GM19351 (cell line): Measurements from ENCODE around the gene ZNF536.

ENCODE experiments used
- ATAC-seq: cut with Tn5 transposase; IDR thresholded peaks from one replicate; pipeline ENCODE4 v1.9.1; 2021; ENCODE audit warnings: mild to moderate bottlenecking, moderate library complexity; ENCODE audit not compliant: unreplicated experiment

ZNF536 gene

DNA sequence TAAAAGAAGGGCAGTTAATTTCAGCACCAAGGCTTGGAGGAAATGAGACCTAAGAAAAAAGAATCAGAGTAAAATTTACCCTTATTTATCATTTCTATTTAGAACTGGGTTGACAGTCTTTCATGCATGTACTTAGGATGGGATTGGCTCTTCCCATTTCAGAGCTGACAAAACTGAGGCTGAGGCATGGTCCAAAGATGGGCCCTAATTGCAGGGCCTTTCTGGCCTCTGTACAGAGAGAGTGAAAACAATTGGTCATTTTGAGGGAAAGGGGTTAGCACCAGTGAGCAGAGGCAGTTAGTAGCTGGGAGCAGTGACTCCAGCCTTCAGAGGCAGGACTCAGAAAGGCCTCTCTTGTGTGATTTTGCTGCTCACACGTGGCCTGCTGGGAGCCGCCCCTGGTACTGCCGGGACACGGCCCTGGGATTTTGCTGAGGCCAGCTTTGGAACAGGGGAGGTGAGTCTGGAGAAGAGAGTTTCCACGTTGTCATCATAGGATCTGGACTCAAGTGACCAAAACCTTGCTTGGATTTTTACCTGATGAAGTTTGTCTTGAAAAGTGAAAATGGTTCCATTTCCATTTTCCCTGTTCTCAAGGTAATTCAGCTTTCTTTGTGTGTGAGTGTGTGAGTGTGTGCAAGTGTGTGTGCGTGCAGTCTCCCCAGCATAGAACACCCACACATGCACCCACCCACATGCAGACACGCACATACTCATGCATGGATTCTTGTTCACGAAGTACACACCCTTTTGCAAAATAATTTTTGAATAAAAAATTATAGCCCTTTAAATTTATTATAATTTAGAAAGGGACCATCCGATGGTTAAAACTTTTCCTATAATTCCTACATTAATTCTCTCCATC is at the start of gene ZNF536:
TSS of gene ZNF536 (plus strand) at position 425 of the 865 bp plus-strand sequence. CDS start 71,179 bp downstream, outside the sequence.
- no peak for ATAC-seq

- no peak for ATAC-seq
Observed at GRCh38 chr19:30322641-30323320, 49.4 kb upstream of the ZNF536 start.

DNA sequence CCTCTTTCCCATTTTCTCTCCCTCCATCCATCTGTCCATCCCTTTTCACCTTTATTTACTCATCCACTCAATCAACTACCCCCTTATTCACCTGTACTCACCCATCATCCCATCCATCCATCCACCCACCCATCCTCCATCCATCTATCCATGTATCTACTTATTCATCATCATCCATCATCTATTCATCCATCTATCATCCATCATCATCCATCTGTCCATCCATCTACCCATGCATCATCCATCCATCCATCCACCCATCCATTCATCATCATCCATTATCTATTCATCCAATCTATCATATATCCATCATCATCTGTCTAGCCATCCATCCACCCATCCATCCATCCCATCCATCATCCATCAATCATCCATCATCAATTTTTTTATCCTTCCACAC is 48.3 kb upstream of the ZNF536 start:
- ATAC-seq: no peak

DNA sequence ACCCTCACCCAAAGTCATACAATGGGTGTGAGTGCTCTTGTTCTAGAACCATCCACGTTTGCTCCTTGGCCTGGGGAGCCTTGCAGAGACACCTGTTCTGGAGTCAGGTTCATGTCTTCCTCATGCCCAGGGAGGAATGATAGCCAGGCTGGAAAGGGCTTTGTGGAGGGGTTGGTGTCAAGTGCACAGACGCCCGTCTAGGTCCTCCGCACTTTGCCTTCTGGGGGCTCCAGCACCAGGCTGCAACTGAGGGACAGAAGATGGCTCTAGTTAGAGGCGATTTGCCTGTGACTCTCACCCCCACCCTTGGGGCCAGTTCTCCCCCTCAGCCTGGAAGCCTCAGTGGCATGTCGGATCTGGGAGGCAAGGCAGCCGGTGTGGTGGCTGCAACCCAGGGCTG is 47.2 kb upstream of the ZNF536 start:
- no peak for ATAC-seq

GRCh38 chr19:30325676-30326392 is 46.4 kb upstream of the ZNF536 start:
- ATAC-seq: no peak

- no peak for ATAC-seq
Observed at GRCh38 chr19:30326393-30326710, 45.8 kb upstream of the ZNF536 start.

DNA sequence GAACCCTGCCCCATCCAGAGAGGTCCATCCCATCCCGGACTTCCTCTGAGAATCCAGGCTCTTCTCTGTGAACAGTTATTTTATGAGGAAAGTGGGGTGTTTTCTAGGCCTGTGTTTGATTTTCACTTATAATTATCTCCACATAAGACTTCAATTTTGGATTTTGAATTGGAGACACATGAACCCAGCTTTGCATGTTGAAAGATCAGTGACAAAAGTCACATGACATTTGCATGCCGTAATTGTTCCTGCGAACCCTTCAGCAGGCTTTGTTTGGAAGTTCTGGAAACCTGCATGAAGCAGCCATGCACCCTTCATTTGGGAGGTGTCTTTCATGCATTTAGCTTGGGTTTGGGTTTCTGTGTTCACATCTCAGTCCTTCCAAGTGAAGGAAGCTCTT is 44.9 kb upstream of the ZNF536 start:
- ATAC-seq: no peak

DNA sequence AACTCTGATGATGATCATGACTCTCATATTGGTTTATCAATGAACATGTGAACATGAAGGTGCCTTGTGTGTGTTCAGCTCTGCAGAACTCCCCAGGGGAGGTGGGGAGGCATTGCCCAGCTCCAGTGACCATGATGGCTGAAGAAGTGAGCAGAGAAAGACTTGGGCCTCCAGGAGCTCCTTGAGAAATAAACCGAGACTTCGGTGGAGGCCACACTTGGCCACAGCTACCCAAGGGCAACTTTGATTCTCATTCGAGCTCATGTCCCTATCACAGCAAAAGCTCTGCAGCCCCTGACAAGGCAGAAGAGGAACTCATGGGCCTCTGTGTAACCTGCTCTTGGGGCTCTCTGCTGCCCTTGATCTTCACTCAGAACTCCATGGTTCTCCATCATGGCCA is 44.1 kb upstream of the ZNF536 start:
- no peak for ATAC-seq

- no peak for ATAC-seq
Observed at GRCh38 chr19:30330266-30330665, 41.9 kb upstream of the ZNF536 start.

- ATAC-seq: no peak
Observed at GRCh38 chr19:30332445-30333234, 39.5 kb upstream of the ZNF536 start.

- ATAC-seq: no peak
Observed at GRCh38 chr19:30333291-30334065, 38.7 kb upstream of the ZNF536 start.

- no peak for ATAC-seq
Observed at GRCh38 chr19:30334841-30335240, 37.3 kb upstream of the ZNF536 start.

- no peak for ATAC-seq
Observed at GRCh38 chr19:30335306-30335886, 36.8 kb upstream of the ZNF536 start.

GRCh38 chr19:30336290-30336689 is 35.9 kb upstream of the ZNF536 start:
- ATAC-seq: no peak

- no peak for ATAC-seq
Observed at GRCh38 chr19:30338041-30338456, 34.1 kb upstream of the ZNF536 start.

DNA sequence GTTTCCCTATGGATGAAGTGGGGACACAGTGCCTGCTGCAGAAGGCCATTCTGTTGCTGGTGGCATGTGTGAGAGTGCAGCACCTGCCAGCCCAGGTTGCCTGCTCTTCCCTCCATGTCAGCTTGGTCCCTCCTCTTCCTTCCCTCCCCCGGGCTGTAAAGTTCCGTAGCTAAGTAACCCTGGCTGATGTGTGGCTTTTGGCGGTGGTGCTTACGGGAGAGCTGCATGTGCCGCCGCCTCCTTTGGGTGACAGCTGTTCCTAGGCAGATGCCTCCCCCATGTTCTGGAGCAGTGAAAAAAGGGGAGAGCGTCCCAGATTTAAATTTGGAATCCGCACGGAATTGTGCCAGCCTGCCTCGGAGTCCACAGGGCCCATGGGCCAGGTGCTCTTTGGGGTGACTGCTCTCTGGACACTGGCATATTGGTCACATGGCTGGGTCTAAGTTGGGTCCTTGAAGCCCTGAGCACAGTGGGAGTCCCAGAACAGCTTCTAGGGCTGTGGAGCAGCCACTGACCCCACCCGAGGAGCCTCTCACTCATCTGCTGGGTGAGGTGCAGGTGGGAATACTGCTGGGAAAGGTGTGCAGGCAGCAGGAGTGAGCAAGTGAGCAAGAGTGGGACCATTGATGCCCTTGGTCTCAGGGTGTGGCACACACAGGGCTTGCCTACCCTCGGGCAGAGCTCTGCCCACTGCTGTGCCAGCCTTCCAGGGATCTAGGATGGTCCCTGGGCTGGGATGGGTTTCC is 33.1 kb upstream of the ZNF536 start:
- ATAC-seq: no peak

- ATAC-seq: no peak
Observed at GRCh38 chr19:30339624-30340525, 32.3 kb upstream of the ZNF536 start.
